Retinal pigment epithelial cell (primary cell): ENCODE results near the gene DMTF1.
"Not testable (repeated sequence)": the region's sequence is repeated elsewhere in the genome, so short reads cannot be mapped to it uniquely, and the experiment has no call there.

Experiments used
- DNase-seq: peaks from one replicate; pipeline ENCODE4 v3.0.0-alpha.2; 2010; ENCODE audit warnings: low read depth
- H3K4me3 ChIP-seq: 2 replicates; pipeline ENCODE4 v1.5.1; 2011; ENCODE audit warnings: mild to moderate bottlenecking, low read length, control low read depth, moderate library complexity
- TF ChIP-seq, protein P1 (sequence below): conservative IDR thresholded peaks from 2 replicates; pipeline ENCODE4 v1.5.1; 2011; ENCODE audit warnings: low read depth, low read length, control low read depth, inconsistent platforms

DMTF1 gene

DNA sequence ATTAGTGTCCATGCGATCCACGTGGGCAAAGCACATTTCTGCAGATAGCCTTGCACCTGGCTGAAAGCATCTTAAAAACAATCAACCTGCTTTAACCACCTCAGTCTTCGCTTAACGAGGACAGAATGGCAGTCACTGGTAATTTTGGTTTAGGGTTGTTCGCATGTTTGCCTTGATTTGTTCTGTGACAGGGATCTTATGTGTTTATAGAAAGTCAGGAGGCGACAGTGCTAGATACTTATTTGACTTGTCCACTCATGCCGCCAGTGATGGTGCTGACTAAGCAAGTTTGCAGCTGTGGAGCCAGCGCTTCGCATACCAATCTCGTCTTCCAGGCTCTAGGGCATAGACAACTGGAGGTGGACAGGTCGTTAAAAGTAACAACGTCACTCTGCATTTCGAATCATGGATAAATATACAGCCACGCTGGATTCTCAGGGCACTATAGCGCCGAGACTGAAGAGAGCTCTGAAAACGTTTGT, 68.5 kb downstream of the DMTF1 start:
- peak overlapping the region; percentile 88 for H3K4me3 ChIP-seq
- TF ChIP-seq, protein P1, sequence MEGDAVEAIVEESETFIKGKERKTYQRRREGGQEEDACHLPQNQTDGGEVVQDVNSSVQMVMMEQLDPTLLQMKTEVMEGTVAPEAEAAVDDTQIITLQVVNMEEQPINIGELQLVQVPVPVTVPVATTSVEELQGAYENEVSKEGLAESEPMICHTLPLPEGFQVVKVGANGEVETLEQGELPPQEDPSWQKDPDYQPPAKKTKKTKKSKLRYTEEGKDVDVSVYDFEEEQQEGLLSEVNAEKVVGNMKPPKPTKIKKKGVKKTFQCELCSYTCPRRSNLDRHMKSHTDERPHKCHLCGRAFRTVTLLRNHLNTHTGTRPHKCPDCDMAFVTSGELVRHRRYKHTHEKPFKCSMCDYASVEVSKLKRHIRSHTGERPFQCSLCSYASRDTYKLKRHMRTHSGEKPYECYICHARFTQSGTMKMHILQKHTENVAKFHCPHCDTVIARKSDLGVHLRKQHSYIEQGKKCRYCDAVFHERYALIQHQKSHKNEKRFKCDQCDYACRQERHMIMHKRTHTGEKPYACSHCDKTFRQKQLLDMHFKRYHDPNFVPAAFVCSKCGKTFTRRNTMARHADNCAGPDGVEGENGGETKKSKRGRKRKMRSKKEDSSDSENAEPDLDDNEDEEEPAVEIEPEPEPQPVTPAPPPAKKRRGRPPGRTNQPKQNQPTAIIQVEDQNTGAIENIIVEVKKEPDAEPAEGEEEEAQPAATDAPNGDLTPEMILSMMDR, result no peak
- no peak for DNase-seq

DNA sequence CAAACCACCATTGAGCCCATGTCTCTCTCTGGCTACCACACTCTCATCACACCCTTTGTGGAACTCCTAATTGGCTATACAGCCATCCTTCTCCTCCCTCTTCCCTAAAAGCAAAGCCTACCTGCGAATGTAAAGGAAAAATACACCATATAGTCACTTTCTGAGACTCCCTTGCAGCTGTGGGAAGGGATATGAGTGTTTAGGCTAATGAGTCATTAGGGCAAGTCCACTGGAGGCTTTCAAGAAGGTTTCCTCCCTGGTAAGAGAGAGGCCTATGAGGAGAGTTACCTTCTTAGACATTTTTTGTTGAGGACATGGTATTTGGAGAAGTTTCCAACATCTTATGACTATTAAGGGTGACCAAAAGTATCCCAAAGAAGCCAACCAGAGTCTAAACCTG, 71.4 kb downstream of the DMTF1 start:
- no peak overlapping the region for H3K4me3 ChIP-seq
- no peak for DNase-seq
- TF ChIP-seq, protein P1, result no peak

DNA sequence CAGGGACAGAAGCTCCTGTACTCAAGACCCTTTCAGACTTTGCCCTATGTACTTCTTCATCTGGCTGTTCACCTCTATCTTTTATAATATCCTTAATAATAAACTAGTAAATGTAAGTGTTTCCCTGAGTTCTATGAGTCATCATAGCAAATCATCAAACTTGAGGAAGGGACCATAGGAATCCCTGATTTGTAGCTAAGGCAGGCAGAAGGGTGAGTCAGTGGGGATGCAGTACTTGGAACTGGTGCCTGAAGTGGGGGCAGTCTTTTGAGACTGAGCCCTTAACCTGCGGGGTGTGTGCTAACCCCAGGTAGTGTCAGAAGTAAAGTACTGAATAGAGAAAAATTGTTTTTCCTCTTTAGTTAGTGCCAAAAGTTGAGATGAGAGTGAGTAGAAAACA, 73.4 kb downstream of the DMTF1 start:
- TF ChIP-seq, protein P1, result no peak
- DNase-seq, result no peak
- no peak overlapping the region for H3K4me3 ChIP-seq

DNA sequence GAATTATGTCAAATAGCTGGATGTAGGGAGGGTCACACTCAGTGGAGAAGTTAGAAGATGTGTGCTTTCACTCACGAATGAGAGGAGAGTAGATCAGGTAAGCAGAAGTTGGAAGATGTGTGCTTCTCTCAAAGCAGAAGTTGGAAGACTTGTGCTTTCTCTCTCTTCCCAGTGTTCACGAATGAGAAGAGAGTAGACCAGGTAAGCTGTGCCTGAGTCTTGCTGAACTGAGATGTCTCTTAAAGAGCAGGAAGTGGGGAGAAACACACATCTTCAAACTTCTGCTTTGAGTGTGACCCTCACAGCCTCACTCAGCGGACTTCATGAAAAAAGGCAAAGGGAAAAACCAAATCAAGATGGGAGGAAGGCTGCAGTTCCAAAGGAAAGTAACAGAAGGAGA, 74.2 kb downstream of the DMTF1 start:
- no peak overlapping the region for H3K4me3 ChIP-seq
- DNase-seq, result no peak
- TF ChIP-seq, protein P1, result no peak

DNA sequence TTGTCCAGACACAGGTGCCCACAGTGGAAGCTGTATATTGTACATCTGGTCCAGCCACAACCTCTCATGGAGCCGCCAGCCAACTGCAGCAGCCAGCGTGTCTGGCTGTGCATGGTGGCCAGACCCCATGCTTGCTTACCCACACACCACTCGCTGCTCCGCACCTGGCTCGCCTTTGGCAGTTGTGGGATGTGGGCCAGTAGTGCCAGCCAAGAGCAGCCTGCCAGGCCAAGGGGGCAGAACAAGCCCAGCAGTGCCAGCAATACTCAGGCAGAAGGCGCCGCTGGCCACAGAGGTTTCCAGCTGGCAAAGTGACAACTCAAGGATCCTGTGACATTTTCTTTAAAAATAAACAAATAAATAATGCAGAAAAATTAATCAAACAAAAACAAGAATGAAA, 79.0 kb downstream of the DMTF1 start:
- H3K4me3 ChIP-seq, result no peak overlapping the region
- TF ChIP-seq, protein P1, result no peak
- no peak for DNase-seq

DNA sequence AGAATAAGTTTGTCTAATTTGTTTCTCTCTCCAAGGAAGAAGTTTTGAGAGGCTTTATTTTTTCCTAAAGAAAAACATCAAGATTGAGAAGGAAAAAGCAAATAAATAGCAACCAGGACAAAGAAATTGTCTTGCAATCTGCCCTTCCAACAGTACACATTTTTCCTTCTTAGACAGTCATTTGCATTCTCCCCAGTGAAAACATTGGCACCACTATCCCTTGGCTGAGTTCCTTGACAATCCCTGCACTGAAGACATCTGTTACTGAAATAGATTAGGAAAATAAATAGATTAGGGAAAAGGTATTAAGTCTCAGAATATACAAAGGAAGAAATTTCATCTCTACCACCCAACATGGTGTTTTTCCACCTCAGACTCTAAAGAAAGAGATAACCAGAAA, 79.5 kb downstream of the DMTF1 start:
- TF ChIP-seq, protein P1, result no peak
- DNase-seq, result no peak
- H3K4me3 ChIP-seq, result no peak overlapping the region

DNA sequence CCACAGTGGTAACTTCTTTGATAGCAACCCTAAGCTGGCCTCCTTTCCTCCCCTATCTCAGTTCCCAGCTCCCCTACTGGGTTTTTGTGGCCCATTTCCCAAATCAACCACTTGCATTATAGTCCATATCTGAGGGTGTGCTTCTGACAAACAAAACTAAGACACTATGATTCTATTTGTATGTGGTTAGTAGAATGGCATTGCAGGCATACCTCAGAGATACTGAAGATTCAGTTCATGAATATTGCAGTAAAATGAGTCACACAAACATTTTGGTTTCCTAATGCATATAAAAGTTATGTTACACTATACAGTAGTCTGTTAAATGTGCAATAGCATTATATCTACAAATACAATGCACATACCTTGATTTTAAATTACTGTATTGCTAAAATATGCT, 82.7 kb downstream of the DMTF1 start:
- no peak for DNase-seq
- no peak overlapping the region for H3K4me3 ChIP-seq
- TF ChIP-seq, protein P1, result no peak

DNA sequence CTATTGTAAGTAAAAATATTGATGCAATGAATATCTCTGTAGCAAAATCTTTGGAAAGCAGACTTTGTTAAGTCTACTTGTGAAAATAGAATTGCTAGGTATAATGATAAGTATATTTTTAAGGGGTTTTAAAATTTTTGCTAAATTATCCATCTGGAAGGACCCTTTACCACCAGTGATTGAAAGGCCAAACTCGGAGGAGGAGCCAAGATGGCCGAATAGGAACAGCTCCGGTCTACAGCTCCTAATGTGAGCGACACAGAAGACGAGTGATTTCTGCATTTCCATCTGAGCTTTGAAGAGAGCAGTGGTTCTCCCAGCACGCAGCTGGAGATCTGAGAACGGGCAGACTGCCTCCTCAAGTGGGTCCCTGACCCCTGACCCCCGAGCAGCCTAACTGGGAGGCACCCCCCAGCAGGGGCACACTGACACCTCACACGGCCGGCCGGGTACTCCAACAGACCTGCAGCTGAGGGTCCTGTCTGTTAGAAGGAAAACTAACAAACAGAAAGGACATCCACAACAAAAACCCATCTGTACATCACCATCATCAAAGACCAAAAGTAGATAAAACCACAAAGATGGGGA, 86.3 kb downstream of the DMTF1 start:
- not testable (repeated sequence) for H3K4me3 ChIP-seq, DNase-seq

DNA sequence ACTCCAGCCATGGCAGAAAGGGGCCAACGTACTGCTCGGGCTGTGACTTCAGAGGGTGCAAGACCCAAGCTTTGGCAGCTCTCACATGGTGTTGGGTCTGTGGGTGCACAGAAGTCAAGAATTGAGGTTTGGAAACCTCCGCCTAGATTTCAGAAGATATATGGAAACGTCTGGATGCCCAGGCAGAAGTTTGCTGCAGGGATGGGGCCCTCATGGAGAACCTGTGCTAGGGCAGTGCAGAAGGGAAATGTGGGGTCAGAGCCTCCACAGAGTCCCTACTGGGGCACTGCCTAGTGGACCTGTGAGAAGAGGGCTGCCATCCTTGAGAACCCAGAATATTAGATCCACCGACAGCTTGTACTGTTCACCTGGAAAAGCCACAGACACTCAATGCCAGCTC, 93.4 kb downstream of the DMTF1 start:
- not testable (repeated sequence) for DNase-seq, H3K4me3 ChIP-seq
